Cardiac muscle cell (in vitro differentiated cells and primary cell): ENCODE results near the gene GYPC. TPM values are rescaled to one million over a fixed set of nuclear protein-coding genes. Genes with fewer than 3 reads are reported as not detected.

Experiments used
- DNase-seq, 2 donors: peaks; one replicate each; pipeline versions ENCODE4 v3.0.0 to v3.0.0-alpha.2; 2010 to 2017; ENCODE audit warnings: low read depth in 1 of 2, low spot score in 1 of 2
- H3K27ac ChIP-seq: fragments of 200-600 bp; sonication (generic); 2 replicates; pipeline ENCODE4 v1.5.1; 2016
- H3K27me3 ChIP-seq: fragments of 200-600 bp; sonication (generic); 2 replicates; pipeline ENCODE4 v1.6.0; 2016; ENCODE audit warnings: control low read depth
- H3K36me3 ChIP-seq: fragments of 200-600 bp; sonication (generic); 2 replicates; pipeline ENCODE4 v1.5.1; 2016; ENCODE audit warnings: control low read depth
- H3K4me1 ChIP-seq: fragments of 200-600 bp; sonication (generic); 2 replicates; pipeline ENCODE4 v1.8.1; 2017; ENCODE audit warnings: low read depth, mild to moderate bottlenecking, mixed run types
- H3K4me3 ChIP-seq: fragments of 200-600 bp; sonication (generic); 2 replicates; pipeline ENCODE4 v1.5.1; 2016; ENCODE audit warnings: mild to moderate bottlenecking
- H3K9me3 ChIP-seq: fragments of 200-600 bp; sonication (generic); 2 replicates; pipeline ENCODE4 v1.5.1; 2017; ENCODE audit warnings: low read depth, mild to moderate bottlenecking, control low read depth
- polyA plus RNA-seq: library from polyadenylated mRNA; unstranded; fragments of >200 nt; fragmentation: Nextera tagmentation; extraction: Ambion mirVana; gene quantifications from 2 replicates; pipeline ENCODE4 v1.2.1, GENCODE V29; 2016
- total RNA-seq: library from RNA; depleted of rRNA; stranded (reverse); fragments of >200 nt; gene quantifications from 2 replicates; pipeline ENCODE4 v1.2.3, GENCODE V29; 2016
- TF ChIP-seq, protein P1 (sequence below): IDR thresholded peaks from 2 replicates; pipeline ENCODE4 v1.5.1; 2012; ENCODE audit warnings: low read depth, mild to moderate bottlenecking, low read length

Gene GYPC
- total and polyA plus RNA-seq, 2 experiments from 2014 or later: 45.6 to 69.7 TPM

DNA sequence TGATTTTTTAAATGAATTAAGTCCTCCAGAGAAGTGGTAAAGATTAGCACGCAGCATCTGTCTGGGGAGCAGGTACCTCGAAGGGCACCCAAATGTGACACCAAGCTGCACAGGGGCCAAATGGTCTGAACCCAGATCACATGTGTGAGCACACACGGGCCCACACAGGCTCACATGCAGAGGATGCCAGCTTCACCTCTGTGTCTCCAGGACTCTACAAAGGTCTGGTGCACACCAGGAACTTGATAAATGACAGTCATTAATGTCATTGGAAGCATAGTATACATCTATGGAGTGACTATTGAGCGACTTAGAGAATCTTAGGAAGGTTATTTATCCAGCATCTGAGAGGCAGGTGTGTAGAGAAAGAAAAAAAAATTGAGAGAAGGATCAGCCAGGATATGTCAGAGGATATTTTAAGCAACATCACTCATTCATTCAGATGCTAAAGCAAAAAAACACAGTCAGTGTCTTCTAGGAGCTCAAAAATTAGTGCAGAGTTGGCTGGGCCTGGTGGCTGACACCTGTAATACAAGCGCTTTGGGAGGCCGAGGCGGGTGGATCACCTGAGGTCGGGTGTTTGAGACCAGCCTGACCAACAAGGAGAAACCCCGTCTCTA is 23.2 kb downstream of the GYPC start:
- TF ChIP-seq, protein P1, sequence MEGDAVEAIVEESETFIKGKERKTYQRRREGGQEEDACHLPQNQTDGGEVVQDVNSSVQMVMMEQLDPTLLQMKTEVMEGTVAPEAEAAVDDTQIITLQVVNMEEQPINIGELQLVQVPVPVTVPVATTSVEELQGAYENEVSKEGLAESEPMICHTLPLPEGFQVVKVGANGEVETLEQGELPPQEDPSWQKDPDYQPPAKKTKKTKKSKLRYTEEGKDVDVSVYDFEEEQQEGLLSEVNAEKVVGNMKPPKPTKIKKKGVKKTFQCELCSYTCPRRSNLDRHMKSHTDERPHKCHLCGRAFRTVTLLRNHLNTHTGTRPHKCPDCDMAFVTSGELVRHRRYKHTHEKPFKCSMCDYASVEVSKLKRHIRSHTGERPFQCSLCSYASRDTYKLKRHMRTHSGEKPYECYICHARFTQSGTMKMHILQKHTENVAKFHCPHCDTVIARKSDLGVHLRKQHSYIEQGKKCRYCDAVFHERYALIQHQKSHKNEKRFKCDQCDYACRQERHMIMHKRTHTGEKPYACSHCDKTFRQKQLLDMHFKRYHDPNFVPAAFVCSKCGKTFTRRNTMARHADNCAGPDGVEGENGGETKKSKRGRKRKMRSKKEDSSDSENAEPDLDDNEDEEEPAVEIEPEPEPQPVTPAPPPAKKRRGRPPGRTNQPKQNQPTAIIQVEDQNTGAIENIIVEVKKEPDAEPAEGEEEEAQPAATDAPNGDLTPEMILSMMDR: no peak
- no peaks in the 10 kb centered on the region for H3K9me3 ChIP-seq
- H3K27me3 ChIP-seq: no peaks in the 10 kb centered on the region
- H3K4me3 ChIP-seq: no peak overlapping the region
- no peak for DNase-seq
- no peaks in the 10 kb centered on the region for H3K36me3 ChIP-seq
- no peak overlapping the region for H3K27ac ChIP-seq
- no peaks in the 10 kb centered on the region for H3K4me1 ChIP-seq

DNA sequence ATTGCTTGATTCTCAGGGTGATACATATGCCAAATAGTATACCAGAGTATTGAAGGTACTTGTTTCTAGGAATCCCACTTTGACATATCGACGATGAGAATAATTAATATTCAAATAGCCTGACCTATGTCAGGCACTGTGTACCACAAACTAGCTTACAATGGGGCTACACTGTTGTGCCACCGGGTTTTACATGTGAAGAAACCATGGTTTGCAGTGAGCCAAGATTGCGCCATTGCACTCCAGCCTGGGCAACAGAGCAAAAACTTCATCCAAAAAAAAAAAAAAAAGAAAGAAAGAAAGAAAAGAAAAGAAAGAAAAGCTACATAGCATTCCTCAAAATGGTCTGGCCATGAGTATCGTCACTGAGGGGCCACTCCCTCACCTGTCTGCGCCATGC is 25.5 kb downstream of the GYPC start:
- Histone ChIP-seq H3K36me3 (no peaks in the 10 kb centered on the region), H3K4me1 (no peaks in the 10 kb centered on the region), H3K27me3 (no peaks in the 10 kb centered on the region), H3K4me3 (no peak overlapping the region), H3K27ac (no peak overlapping the region), H3K9me3 (no peaks in the 10 kb centered on the region)
- DNase-seq: no peak
- TF ChIP-seq, protein P1: no peak

DNA sequence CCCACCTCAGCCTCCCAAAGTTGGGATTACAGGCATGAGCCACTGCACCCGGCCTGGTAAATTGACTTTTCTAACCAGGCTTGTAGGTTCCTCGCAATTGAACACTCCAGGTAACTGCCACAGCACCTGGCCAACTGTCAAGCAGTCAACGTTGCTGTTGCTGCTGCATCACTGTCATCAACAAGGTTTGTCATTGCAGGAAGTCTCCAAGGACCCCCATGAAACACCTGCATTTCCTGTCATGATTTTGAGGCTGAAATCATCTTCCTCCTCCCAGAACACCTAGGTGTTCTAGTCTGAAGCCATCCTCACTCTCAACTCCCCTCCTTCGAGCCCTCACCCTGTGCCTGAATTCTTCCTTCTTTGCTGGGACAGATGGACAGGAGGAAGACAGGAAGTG is 29.7 kb downstream of the GYPC start:
- Histone ChIP-seq H3K27me3 (no peaks in the 10 kb centered on the region), H3K4me3 (no peak overlapping the region), H3K9me3 (no peaks in the 10 kb centered on the region), H3K36me3 (no peaks in the 10 kb centered on the region), H3K27ac (no peak overlapping the region), H3K4me1 (no peaks in the 10 kb centered on the region)
- no peak for DNase-seq
- TF ChIP-seq, protein P1: no peak

- H3K9me3 ChIP-seq: no peaks in the 10 kb centered on the region
- no peaks in the 10 kb centered on the region for H3K36me3 ChIP-seq
- DNase-seq: no peak
- no peaks in the 10 kb centered on the region for H3K4me1 ChIP-seq
- H3K27ac ChIP-seq: no peak overlapping the region
- no peaks in the 10 kb centered on the region for H3K27me3 ChIP-seq
- TF ChIP-seq, protein P1: no peak
- no peak overlapping the region for H3K4me3 ChIP-seq
These were observed 30.3 kb downstream of the GYPC start for GRCh38 chr2:126686286-126686685.

GRCh38 chr2:126686841-126687485 is 31.0 kb downstream of the GYPC start:
- Histone ChIP-seq H3K27ac (no peak overlapping the region), H3K4me3 (no peak overlapping the region), H3K27me3 (no peaks in the 10 kb centered on the region), H3K9me3 (no peaks in the 10 kb centered on the region), H3K4me1 (no peaks in the 10 kb centered on the region), H3K36me3 (no peaks in the 10 kb centered on the region)
- DNase-seq: no peak
- TF ChIP-seq, protein P1: no peak
